Colon (tissue), 2 donors: Measurements from ENCODE around the gene PTPRJ.

Experiments
- FAIRE-seq: peaks from 2 replicates; lab custom pipeline; 2012; peaks lifted over from hg19 to GRCh38; lab: Jason Lieb, UNC
- donor health status: control.
- donor health status: control.

Gene PTPRJ

GRCh38 chr11:48066881-48067800, 86.8 kb downstream of the PTPRJ start:
- no peak for FAIRE-seq

GRCh38 chr11:48073031-48073861, 92.9 kb downstream of the PTPRJ start:
- no peak for FAIRE-seq

- FAIRE-seq: no peak
Observed at GRCh38 chr11:48074425-48075181, 94.2 kb downstream of the PTPRJ start.

- FAIRE-seq: no peak
Observed at GRCh38 chr11:48075637-48076036, 95.3 kb downstream of the PTPRJ start.

GRCh38 chr11:48077251-48077650, 96.9 kb downstream of the PTPRJ start:
- FAIRE-seq: no peak

GRCh38 chr11:48078689-48079088, 98.3 kb downstream of the PTPRJ start:
- no peak for FAIRE-seq

- FAIRE-seq: no peak
Observed at GRCh38 chr11:48079596-48079995, 99.2 kb downstream of the PTPRJ start.

- FAIRE-seq: no peak
Observed at GRCh38 chr11:48080301-48080861, 100.0 kb downstream of the PTPRJ start.

GRCh38 chr11:48081151-48082010, 101.0 kb downstream of the PTPRJ start:
- no peak for FAIRE-seq

- no peak for FAIRE-seq
Observed at GRCh38 chr11:48082771-48083170, 102.4 kb downstream of the PTPRJ start.

GRCh38 chr11:48083421-48083820, 103.1 kb downstream of the PTPRJ start:
- no peak for FAIRE-seq

GRCh38 chr11:48085688-48086087, 105.3 kb downstream of the PTPRJ start:
- no peak for FAIRE-seq

- no peak for FAIRE-seq
Observed at GRCh38 chr11:48087422-48087821, 107.1 kb downstream of the PTPRJ start.

GRCh38 chr11:48087974-48088681, 107.8 kb downstream of the PTPRJ start:
- no peak for FAIRE-seq

GRCh38 chr11:48088682-48089050, 108.3 kb downstream of the PTPRJ start:
- no peak for FAIRE-seq

- FAIRE-seq: no peak
Observed at GRCh38 chr11:48090174-48090573, 109.8 kb downstream of the PTPRJ start.

GRCh38 chr11:48091426-48092102, 111.2 kb downstream of the PTPRJ start:
- FAIRE-seq: no peak

GRCh38 chr11:48093323-48093722, 113.0 kb downstream of the PTPRJ start:
- FAIRE-seq: peak; percentile 91

- FAIRE-seq: no peak
Observed at GRCh38 chr11:48093795-48094642, 113.7 kb downstream of the PTPRJ start.
